NCI-H226 (cell line): Measurements from ENCODE around the gene GLT1D1.
"Not testable (repeated sequence)": the region's sequence is repeated elsewhere in the genome, so short reads cannot be mapped to it uniquely, and the experiment has no call there.

ENCODE experiments used
- DNase-seq: peaks from one replicate; pipeline ENCODE4 v3.0.0-alpha.2; 2015

The GLT1D1 gene

GRCh38 chr12:128820723-128821432, 32.4 kb upstream of the GLT1D1 start:
- no peak for DNase-seq

GRCh38 chr12:128823216-128823915, 29.9 kb upstream of the GLT1D1 start:
- no peak for DNase-seq

DNA sequence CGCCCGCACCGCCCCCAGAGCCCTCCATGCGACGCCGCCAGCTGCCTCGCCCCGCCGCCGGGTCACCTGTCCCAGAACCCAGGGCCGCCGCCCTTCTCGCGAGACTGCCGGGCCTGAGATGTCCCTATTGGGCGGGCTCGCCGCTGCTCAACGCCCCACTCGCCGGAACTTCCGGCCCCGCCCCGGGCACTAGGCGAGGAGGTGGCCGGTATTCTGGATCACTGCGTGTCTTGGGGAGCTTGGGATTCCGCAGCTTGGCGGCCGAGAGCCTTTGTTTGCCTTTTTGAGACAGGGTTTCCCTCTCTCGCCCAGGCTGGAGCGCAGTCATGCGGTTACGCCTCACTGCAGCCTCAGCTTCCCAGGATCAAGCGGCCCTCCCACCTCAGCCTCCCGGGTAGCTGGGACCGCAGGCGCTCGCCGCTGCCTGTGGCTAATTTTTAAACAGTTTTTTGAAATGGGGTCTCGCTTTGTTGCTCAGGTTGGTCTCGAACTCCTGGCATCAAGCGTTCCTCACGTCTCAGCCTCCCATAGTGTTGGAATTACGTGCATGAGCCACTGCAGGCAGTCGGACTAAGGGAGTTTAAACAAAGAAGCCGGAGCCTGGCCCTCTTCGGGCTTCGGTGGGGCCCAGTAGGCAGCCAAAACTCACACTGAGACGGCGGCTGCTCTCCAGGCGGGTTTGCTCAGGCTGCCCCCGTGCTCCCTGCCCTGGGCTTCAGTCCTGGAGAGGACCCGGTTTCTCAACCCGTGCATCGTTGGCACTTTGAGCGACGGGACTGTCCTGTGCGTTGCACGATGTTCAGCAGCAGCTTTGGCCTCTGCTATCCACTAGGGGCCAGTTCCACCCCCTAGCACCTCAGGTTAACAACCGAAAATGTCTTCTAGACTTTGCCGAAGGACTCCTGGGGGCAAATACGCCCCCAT, 29.1 kb upstream of the GLT1D1 start, which contains the start of gene SLC15A4:
Gene SLC15A4 (minus strand): TSS at position 43 of the 924 bp plus-strand sequence. CDS start 15 bp downstream, at position 28.
- peak; percentile 89 for DNase-seq

DNA sequence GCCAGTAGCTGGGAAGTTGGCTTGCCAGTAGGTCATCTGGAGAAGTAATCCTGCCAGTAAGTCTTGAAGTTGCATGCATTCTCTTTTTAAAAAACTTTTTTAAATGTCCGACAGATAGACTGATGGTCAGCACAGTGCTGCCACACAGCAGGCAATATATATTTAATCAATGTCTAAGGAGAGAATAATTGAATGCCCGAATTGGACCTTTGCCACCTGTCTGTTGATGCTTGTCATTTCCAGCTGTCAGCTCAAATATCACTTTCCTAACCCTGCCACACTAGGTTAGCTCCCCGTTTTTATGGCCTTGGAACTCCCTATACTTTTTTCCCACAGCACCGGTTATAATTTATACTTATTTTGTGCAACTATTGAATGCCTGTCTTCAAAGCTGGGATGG, 27.4 kb upstream of the GLT1D1 start:
- no peak for DNase-seq

GRCh38 chr12:128827724-128828123, 25.6 kb upstream of the GLT1D1 start:
- DNase-seq, result no peak

DNA sequence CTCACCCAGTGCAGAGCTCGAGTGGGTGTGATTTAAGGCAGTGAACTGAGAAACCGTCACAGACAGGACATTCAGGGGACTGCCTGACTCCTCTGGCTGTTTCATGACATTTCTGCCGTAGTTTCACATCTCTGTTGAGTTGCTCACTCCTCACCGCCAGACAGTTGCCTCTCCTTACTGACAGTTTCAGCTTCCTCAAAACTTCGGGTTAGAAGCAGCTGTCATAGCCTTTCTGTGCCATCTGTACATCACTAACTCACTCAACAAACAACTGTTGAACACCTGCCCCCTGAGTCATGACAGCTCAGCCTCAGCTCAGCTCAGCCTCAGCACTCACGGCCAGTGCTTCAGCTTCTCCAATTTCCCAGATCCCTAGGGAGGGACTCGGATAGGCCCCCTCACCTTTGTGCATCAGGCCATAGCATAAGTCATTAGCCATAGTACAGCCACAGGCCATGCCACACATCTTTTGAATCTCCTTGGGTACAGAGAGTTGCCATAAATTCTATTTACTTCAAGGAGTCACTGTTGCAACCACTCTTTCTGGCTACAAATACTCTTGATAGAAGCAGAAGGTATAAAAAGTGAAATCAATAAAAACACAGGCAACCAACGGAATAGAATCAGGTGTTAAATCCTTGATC, 23.3 kb upstream of the GLT1D1 start:
- DNase-seq, result no peak

- no peak for DNase-seq
Observed at GRCh38 chr12:128830505-128830893, 22.8 kb upstream of the GLT1D1 start.

GRCh38 chr12:128833418-128833817, 19.9 kb upstream of the GLT1D1 start:
- no peak for DNase-seq

GRCh38 chr12:128839885-128840284, 13.4 kb upstream of the GLT1D1 start:
- not testable (repeated sequence) for DNase-seq

DNA sequence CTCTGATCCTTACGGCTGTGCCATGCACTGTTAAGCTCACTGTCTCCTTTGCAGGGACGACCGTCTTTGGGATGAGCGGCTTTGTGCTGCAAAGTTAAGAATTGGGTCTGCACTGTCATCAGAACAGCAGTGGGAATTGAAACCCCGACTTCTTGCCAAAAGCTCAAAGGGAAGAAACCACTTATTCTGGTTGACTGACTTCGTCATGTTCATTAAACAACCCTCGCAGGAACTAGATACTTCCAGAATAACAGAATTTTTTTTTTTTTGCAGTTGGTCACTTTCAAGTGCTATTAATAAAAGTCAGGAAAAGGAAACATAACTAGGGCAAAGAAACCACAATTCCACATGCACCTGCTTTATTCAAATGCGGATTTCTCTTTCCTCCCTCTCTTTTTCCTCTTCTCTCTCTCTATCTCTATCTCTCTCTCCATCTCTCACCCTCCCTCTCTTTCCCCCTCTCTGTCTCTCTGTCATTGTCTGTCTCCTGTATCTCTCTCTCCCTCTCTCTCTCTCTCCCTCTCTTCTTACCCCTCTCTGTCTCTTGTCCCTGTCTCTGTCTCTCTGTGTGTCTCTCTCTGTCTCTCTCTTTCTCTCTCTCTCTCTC, 12.3 kb upstream of the GLT1D1 start:
- no peak for DNase-seq

DNA sequence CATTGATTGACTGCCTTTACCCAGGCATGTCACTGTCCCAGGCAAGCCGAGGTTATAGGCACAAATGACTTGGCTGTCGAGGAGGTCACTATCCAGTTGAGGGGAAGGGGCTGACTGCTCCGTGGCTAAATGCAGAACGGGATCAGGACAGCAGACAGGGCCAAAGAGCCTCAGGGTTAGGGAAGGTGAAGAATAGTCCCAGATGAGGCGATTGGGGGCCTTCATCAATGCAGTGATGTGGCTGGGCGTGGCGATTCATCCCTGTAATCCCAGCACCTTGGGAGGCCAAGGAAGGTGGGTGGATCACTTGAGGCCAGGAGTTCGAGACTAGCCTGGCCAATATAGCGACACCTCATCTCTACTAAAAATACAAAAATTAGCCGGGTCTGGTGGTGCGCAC, 10.7 kb upstream of the GLT1D1 start:
- no peak for DNase-seq

GRCh38 chr12:128843538-128843937, 9.7 kb upstream of the GLT1D1 start:
- DNase-seq, result no peak

DNA sequence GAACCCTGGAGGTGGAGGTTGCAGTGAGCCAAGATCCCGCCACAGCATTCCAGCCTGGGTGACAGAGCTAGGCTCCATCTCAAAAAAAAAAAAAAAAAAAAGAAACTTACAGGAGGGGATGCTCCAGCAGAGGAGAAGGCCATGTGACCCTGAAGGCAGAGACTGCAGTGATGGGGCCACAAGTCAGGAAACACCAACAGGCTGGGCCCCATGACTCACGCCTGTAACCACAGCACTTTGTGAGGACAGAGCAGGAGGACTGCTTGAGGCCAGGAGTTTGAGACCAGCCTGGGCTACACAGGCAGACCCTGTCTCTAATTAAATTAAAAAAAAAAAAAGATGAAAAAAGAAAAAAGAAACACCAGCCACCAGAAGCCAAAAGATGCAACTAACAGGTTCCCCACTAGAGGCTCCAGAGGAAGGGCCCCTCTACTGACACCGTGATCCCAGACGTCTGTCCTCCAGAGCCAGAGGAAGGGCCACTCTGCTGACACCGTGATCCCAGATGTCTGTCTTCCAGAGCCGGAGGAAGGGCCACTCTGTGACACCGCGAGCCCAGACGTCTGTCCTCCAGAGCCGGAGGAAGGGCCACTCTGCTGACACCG, 9.1 kb upstream of the GLT1D1 start:
- DNase-seq, result no peak

- not testable (repeated sequence) for DNase-seq
Observed at GRCh38 chr12:128846671-128847070, 6.6 kb upstream of the GLT1D1 start.

DNA sequence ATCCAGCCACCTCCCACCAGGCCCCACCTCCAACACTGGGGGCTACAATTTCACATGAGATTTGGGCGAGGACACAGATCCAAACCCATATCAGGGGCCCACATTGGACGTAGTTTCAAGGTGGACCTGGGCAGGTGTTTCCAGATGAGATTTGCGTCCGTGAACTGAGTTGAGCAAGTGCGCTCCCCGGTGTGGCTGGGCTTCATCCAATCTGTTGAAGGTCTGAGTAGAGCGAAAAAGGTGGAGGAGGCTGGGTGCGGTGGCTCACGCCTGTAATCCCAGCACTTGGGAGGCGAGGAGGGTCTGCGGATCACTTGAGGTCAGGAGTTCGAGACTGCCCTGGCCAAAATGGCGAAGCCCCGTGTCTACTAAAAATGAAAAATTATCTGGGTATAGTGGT, 4.9 kb upstream of the GLT1D1 start:
- DNase-seq, result no peak

DNA sequence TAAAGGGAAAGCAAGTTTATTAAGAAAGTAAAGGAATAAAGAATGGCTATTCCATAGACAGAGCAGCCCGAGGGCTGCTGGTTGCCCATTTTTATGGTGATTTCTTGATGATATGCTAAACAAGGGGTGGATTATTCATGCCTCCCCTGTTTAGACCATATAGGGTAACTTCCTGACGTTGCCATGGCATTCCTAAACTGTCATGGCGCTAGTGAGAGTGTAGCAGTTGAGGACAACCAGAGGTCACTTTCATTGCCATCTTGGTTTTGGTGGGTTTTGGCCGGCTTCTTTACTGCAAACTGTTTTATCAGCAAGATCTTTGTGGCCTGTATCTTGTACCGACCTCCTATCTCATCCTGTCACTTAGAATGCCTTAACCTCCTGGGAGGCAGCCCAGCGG, 3.5 kb upstream of the GLT1D1 start:
- not testable (repeated sequence) for DNase-seq

DNA sequence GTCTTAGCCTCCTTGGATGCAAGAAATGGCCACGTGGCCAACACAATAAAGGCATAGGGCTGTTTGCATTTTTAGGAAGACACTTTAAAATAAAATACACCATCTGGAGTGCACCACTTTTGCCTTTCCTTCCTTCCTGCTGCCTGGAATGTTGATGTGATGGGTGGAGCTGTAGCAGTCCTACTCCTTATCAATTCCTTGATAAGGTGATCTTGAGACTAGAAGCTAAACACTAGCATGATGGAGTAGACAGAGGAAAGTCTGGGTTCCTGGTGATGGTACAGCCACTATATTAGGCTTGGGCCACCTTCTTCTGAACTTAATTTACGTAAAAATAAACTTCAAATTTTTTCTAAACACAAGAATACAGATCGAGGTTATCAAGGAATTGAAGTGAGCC, 2.9 kb upstream of the GLT1D1 start:
- DNase-seq, result no peak

DNA sequence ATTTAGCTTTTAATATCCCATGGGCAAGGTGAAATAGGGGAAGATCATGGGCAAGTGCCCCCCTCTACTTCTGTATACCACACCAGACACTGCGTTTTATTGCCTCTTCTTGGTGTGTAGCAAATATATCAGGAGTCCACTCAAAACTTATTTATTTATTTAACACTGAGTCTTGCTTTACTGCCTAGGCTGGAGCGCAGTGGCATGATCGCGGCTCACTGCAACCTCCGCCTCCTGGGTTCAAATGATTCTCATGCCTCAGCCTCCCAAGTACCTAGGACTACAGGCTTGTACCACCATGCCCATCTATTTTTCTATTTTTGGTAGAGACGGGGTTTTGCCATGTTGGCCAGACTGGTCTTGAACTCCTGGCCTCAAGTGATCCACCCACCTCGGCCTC, 1.8 kb upstream of the GLT1D1 start:
- DNase-seq, result not testable (repeated sequence)

DNA sequence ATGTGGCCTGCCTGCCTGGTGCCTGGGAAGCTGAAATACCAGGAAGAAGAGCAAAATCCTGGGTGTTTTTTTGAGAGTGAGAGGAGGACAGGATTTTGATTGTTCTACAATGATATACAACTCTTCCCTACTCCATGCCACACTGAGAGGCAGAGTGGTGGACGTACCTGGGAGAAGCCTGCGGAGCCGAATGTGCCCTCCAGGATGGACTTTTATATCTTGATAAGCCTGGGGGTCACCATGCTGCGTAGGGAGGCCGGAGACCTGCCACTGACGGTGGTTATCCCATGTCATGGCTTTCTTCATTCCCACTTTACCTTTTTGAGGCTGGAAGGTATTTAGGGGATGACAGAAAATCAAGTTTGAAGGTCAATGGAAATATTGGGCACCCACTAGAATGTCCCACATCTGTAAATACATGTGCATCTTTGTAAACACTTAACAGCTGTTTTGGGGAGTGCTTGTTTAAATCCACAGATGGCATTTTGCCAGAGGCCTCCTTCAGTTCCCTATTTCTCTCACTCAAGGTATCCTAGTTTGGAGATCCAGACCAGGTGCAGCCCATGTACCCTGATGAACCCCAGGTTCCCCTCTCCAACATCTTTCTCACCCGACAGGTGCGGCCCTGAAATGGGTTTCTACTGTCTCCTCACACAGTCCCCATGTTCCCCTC, 1.1 kb upstream of the GLT1D1 start:
- DNase-seq, result no peak

DNA sequence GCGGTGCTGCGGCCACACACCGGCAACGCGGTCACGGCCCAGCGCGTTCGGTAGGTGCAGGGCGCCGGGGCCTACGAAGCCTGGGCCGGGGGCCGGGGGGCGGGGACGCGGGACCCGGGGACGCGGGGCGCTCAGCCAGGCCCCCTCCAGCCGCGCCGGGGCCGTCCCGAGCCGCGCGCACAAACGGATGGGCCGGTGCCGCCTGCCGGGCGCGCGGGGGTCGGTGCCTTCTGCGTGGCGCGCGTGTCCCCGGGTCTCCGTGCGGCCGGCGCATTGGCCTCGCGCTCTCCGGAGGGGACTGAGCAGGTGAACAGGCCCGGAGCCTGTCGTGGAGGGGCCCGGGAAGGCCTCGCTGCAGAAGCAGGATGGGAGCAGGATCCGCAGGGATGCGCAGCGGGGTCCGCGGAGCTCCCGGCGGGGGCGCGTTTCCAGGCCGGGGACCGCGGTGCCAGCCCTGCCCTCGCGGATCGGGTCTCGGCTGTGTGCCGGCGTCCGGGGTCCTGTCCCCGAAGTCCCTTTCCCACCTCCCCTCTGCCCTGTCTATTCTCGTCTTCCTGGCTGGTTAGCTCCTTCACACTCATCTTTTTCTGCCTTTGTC, 421 bp downstream of the GLT1D1 start:
- no peak for DNase-seq
